ENCODE measurements around the gene PLVAP.
A peak's percentile ranks its signal among the peaks of the same experiment; 100 is the strongest.

The PLVAP gene

GRCh38 chr19:17353386-17353785 lies 23.8 kb downstream of the PLVAP start:
- DNase-seq: no peak

DNA sequence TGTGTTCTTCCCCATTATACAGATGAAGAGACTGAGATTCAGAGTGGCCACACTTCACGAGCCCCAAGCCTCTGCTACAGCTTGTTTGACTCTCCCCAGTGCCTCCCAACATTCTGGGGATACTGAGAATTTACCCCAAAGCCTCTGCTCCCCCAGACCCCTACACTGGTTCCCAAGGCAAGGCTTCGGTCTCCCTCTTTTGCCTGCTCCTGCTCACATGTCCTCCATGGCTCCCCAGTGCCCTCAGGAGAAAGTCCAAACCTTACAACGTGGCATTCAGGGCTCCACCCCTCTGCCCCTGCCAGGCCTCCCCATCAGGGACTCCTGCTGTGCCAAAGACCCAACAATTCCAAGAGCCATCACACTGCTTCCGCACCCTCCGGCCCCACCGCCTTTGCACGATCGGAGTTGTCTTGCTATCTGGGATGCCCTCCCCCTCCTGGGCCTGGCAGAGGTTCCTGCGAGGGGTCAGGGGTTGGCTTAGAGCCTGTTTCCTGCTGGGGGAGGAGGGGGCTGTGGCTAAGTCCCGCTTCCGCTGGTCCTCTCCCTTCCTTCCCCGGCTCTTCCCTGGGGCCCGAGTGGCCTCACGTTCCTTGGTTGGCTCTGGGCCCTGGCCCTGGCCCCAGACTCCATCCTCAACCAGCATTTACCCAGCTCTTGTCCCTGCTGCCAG lies 24.4 kb downstream of the PLVAP start:
- no peak for DNase-seq

DNA sequence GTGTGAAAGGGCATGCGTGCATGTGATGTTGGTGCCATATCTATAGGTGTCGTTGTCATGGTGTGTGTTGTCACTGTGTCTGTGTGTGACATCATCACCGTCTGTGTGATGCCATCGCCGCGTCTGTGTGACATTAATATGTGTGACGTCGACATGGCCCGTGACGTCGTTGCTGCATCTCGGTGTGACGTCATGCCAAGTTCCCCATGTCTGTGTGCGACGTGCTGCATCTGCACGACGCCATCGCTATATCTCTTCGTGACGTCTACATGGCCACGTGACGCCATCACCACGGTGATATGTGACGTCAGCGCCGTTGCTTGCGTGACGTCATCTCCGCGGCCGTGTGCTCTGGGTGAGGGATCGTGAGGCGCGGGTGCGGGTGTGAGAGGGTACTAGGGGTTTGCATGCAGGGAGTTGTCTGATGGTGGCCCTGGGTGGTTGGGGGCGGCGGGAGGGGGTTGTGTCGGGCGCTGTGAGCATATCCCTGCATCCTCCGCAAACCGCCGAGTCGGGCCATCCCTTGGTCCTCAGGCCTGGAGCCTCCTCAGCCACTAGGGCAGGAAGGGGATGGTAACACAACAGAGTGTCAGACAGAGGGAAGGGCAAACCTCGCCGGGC lies 25.2 kb downstream of the PLVAP start:
- no peak for DNase-seq

GRCh38 chr19:17348700-17349099 lies 28.4 kb downstream of the PLVAP start:
- no peak for DNase-seq

DNA sequence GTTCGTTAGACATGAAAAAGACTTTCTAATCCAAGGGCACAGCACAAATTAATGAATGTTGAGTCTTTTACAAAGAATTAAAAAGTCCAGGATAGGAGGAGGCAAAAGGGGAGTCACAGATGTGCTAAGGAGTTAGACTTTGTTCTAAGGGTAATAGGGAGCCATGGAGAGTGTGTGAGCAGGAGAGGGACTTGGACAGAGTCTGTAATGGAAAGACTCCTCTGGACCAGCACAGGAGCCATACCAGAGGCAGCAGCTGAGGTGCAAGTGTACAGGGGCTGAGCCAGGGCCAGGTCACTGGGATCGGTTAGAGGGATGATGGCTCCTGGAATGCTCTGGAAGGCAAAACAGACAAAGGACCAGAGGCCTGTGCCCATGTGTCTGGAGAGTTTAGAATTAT lies 29.3 kb downstream of the PLVAP start:
- DNase-seq: no peak

GRCh38 chr19:17347361-17347760 lies 29.8 kb downstream of the PLVAP start:
- no peak for DNase-seq

DNA sequence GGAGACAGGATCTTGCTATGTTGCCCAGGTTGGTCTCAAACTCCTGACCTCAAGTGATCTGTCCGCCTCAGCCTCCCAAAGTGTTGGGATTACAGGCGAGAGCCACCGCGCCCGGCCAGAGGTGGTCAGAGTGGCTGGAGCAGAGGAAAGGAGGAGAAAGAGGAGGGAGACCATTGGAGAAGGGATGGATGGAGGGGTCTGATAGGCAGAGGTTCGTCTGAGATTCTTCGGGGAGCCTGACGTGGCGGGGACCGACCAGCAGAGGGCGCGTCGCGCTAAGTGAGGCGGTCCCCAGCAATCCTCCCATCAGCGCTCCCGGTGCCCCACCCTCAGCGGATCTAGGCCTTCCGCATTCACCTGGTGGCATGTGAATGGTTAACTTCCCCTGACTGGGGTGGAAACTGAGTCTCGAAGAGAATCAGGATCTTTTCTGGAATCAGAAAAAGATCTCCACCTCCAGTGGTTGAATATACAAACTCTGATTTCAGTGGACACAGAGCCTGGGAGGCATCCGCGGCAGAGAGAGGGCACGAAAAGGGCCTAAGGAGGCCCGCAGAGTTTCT lies 31.0 kb downstream of the PLVAP start:
- peak; percentile 59 for DNase-seq

- no peak for DNase-seq
These were observed 35.3 kb downstream of the PLVAP start for GRCh38 chr19:17341845-17342244.

- DNase-seq: no peak
These were observed 35.8 kb downstream of the PLVAP start for GRCh38 chr19:17341386-17341785.

GRCh38 chr19:17340871-17341357 lies 36.2 kb downstream of the PLVAP start:
- DNase-seq: no peak

GRCh38 chr19:17340302-17340870 lies 36.8 kb downstream of the PLVAP start:
- no peak for DNase-seq

DNA sequence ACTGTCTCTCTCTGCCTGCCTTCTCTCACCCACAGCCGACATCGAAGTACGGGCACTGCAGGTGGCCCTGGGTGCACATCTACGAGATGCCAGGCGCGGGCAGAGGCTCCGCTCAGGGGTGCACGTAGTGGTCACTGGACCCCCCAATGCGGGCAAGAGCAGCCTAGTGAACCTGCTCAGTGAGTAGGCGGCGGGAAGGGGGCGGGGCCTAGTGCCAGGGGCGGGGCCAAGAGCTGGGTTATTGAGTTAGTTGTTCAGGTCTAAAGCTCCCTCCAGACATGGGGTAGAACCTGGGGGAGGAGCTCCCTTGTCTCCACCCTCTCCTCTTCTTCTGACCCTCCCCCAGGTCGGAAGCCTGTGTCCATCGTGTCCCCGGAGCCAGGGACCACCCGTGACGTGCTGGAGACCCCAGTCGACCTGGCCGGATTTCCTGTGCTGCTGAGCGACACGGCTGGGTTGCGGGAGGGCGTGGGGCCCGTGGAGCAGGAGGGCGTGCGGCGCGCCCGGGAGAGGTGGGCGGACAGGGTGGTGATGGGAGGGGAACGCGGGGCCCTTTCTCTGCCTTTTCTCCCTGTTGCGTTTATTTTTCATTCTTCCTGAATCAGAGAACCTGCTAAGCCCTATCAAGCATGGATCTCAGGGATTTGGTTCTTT lies 37.9 kb downstream of the PLVAP start:
- peak; percentile 13 for DNase-seq

GRCh38 chr19:17338433-17339078 lies 38.6 kb downstream of the PLVAP start:
- DNase-seq: no peak

DNA sequence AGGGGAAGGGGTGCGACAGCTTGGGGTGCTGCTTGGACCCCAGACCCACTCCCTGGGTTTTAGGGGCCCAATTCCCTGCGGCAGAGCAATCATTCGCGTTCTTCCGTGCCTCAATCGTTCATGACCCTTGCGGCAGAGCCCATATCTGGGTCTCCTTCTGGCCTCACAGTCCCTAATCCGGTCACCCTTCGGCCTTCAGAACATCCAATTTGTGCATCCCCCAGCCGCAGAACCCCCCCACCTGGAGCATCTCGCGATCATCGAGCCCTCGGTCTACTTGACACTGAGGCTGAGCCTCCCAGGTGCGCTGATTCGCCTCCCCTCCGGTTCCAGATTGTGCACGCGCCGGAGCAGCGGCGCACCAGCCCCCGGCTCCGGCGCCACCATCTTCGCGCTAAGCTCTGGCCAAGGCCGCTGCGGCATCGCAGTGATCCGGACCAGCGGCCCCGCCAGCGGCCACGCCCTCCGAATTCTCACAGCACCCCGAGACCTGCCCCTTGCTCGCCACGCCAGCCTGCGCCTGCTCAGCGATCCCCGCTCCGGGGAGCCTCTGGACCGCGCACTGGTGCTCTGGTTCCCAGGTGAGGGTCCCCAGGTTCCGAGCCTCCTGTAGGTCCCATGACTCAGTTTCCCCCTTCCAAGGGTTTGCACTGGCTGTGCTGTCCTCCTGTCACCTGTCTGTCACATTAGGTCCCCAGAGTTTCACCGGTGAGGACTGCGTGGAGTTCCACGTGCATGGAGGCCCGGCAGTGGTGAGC lies 39.3 kb downstream of the PLVAP start:
- DNase-seq: no peak

- peak; percentile 93 for DNase-seq
These were observed 40.1 kb downstream of the PLVAP start, which contains the start of gene GTPBP3 for GRCh38 chr19:17336872-17337674. Gene GTPBP3, plus strand, starts transcription at chr19:17337553. Its CDS starts 59 bp downstream, at chr19:17337612.

- no peak for DNase-seq
These were observed 41.6 kb downstream of the PLVAP start for GRCh38 chr19:17335575-17335974.

DNA sequence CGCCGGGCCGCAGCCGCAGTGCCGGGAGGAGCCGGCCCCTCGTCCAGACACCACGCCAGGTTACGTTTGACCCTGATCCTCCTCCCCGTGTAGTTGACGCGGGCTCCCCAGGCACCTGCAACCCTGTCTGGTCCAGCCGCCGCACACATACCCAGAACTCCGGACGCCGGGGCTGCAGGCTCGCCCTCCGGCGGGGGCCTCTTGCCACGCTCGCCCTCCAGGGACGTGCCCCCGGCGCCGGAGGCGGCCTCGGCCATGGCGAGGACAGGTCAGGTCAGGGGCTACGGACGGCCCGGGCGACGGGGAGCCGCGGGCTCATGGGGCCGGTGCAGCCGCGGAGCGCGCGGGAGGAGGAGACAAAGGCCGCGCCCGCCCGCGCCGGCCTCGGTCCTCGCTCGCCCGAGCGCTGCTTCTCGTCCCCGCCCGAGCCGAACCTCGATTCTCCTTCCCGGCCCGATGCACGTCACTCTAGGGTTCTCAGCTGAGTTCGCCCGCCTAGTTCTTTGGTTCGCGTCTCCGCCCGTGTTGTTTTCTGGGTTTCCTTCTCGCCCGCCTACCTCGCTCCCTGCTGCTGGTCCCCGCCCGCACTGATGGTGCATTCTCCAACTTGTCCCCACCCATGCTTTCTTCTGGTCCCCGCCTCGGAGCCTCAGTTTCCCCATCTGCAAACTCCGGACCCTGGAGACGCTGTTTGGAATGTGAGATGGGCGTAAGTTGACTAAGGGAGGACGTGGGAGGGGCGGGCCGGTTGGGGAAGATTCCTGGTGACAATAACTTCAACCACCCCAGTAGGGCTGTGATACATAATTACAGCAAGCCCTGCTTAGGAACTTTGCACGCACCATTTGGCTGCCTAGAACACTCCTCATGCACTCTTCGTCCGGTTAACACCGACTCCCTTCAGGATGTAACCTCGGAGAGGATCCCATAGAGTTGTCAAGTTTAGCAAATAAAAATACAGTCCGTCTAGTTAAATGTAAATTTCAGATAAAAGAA lies 42.4 kb downstream of the PLVAP start, which contains the start of gene ANO8:
ANO8 (minus strand) TSS at position 442 of the 996 bp plus-strand sequence; CDS start at position 257, 185 bp downstream.
- peak; percentile 94 for DNase-seq

GRCh38 chr19:17333611-17334413 lies 43.3 kb downstream of the PLVAP start:
- DNase-seq: peak; percentile 70

Data from activated effector memory CD4-positive, alpha-beta T cell treated with Interleukin-2 at 50 U/mL for 16 hours (primary cell).